ENCODE measurements around the gene WWP2.
A peak's percentile ranks its signal among the peaks of the same experiment; 100 is the strongest.

The WWP2 gene

GRCh38 chr16:69859105-69859989 lies 97.2 kb downstream of the WWP2 start:
- TF ChIP-seq RAD21 (IDR thresholded peaks at IDR 0.05; ENCODE audit: low read depth): peak; percentile 48
- no peak for TF ChIP-seq TEAD4 (IDR thresholded peaks at IDR 0.05)
- no peak for TF ChIP-seq CREB1 (IDR thresholded peaks at IDR 0.05; ENCODE audit: low read depth)
- no peak for TF ChIP-seq YY1 (IDR thresholded peaks at IDR 0.05; ENCODE audit: low read depth)

GRCh38 chr16:69860233-69861231 lies 98.4 kb downstream of the WWP2 start:
- no peak for TF ChIP-seq NFIC (IDR thresholded peaks at IDR 0.05)
- TF ChIP-seq TCF12 (IDR thresholded peaks at IDR 0.05; ENCODE audit: low read depth): no peak
- TF ChIP-seq, protein P1, sequence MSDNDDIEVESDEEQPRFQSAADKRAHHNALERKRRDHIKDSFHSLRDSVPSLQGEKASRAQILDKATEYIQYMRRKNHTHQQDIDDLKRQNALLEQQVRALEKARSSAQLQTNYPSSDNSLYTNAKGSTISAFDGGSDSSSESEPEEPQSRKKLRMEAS (IDR thresholded peaks at IDR 0.05): no peak
- TF ChIP-seq FOXM1 (IDR thresholded peaks at IDR 0.05; ENCODE audit: borderline replicate concordance, low read depth): no peak
- no peak for TF ChIP-seq EGR1 (IDR thresholded peaks at IDR 0.05)
- TF ChIP-seq, protein P2, sequence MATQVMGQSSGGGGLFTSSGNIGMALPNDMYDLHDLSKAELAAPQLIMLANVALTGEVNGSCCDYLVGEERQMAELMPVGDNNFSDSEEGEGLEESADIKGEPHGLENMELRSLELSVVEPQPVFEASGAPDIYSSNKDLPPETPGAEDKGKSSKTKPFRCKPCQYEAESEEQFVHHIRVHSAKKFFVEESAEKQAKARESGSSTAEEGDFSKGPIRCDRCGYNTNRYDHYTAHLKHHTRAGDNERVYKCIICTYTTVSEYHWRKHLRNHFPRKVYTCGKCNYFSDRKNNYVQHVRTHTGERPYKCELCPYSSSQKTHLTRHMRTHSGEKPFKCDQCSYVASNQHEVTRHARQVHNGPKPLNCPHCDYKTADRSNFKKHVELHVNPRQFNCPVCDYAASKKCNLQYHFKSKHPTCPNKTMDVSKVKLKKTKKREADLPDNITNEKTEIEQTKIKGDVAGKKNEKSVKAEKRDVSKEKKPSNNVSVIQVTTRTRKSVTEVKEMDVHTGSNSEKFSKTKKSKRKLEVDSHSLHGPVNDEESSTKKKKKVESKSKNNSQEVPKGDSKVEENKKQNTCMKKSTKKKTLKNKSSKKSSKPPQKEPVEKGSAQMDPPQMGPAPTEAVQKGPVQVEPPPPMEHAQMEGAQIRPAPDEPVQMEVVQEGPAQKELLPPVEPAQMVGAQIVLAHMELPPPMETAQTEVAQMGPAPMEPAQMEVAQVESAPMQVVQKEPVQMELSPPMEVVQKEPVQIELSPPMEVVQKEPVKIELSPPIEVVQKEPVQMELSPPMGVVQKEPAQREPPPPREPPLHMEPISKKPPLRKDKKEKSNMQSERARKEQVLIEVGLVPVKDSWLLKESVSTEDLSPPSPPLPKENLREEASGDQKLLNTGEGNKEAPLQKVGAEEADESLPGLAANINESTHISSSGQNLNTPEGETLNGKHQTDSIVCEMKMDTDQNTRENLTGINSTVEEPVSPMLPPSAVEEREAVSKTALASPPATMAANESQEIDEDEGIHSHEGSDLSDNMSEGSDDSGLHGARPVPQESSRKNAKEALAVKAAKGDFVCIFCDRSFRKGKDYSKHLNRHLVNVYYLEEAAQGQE (IDR thresholded peaks at IDR 0.05; ENCODE audit: low read depth): no peak
- no peak for TF ChIP-seq USF1 (IDR thresholded peaks at IDR 0.05)
- TF ChIP-seq CEBPB (IDR thresholded peaks at IDR 0.05): no peak
- TF ChIP-seq TEAD4 (IDR thresholded peaks at IDR 0.05): no peak
- no peak for TF ChIP-seq ZBTB7A (IDR thresholded peaks at IDR 0.05; ENCODE audit: low read depth)
- no peak for TF ChIP-seq TAF1 (IDR thresholded peaks at IDR 0.05; ENCODE audit: low read depth)
- TF ChIP-seq EP300 (IDR thresholded peaks at IDR 0.05; ENCODE audit: borderline replicate concordance): no peak
- no peak for TF ChIP-seq YY1 (IDR thresholded peaks at IDR 0.05; ENCODE audit: low read depth)
- TF ChIP-seq RAD21 (IDR thresholded peaks at IDR 0.05; ENCODE audit: low read depth): no peak
- no peak for TF ChIP-seq CREB1 (IDR thresholded peaks at IDR 0.05; ENCODE audit: low read depth)

DNA sequence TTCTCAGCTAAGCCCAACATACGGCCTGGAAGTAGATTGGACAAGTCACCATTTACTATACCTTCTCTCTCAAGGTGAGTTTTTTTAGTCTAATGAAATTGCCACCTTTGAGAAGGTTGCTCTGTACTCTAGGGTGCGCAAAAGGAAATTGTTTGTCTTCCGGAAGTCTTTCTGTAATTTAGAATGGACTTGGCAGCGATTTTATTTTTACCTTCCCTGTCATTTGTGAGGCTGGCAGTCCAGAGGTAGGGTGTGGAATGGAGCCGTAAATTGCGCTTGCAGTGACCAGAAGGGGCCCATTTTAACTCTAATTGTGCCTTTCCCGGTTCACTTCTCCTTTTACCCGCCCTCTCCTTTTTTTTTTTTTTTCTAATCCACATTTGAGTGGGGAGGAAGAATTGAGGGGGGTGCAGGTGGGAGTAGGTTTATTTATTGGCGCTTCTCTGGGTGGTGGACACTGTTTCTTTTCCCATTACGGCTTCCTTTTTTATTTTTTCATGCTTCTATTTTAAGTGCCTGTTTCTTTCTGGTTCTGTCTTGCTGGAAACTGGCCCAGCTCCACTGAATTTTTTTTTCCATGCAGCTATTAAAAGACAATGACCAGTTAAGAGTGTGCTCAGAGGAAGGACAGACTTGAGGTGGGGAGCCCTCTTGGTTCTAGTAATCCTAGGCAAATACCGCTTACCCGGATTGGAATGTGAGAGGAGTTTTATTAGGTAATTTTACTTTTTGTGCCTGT lies 99.3 kb downstream of the WWP2 start:
- no peak for TF ChIP-seq CEBPB (IDR thresholded peaks at IDR 0.05)
- no peak for TF ChIP-seq TEAD4 (IDR thresholded peaks at IDR 0.05)
- no peak for TF ChIP-seq CREB1 (IDR thresholded peaks at IDR 0.05; ENCODE audit: low read depth)
- TF ChIP-seq RAD21 (IDR thresholded peaks at IDR 0.05; ENCODE audit: low read depth): no peak
- no peak for TF ChIP-seq EGR1 (IDR thresholded peaks at IDR 0.05)
- no peak for TF ChIP-seq FOXM1 (IDR thresholded peaks at IDR 0.05; ENCODE audit: borderline replicate concordance, low read depth)
- TF ChIP-seq EP300 (IDR thresholded peaks at IDR 0.05; ENCODE audit: borderline replicate concordance): no peak
- TF ChIP-seq YY1 (IDR thresholded peaks at IDR 0.05; ENCODE audit: low read depth): no peak
- TF ChIP-seq, protein P2 (IDR thresholded peaks at IDR 0.05; ENCODE audit: low read depth): no peak
- TF ChIP-seq, protein P1 (IDR thresholded peaks at IDR 0.05): no peak
- TF ChIP-seq USF1 (IDR thresholded peaks at IDR 0.05): no peak
- TF ChIP-seq NFIC (IDR thresholded peaks at IDR 0.05): no peak
- TF ChIP-seq TCF12 (IDR thresholded peaks at IDR 0.05; ENCODE audit: low read depth): no peak
- TF ChIP-seq TAF1 (IDR thresholded peaks at IDR 0.05; ENCODE audit: low read depth): no peak
- TF ChIP-seq ZBTB7A (IDR thresholded peaks at IDR 0.05; ENCODE audit: low read depth): no peak

DNA sequence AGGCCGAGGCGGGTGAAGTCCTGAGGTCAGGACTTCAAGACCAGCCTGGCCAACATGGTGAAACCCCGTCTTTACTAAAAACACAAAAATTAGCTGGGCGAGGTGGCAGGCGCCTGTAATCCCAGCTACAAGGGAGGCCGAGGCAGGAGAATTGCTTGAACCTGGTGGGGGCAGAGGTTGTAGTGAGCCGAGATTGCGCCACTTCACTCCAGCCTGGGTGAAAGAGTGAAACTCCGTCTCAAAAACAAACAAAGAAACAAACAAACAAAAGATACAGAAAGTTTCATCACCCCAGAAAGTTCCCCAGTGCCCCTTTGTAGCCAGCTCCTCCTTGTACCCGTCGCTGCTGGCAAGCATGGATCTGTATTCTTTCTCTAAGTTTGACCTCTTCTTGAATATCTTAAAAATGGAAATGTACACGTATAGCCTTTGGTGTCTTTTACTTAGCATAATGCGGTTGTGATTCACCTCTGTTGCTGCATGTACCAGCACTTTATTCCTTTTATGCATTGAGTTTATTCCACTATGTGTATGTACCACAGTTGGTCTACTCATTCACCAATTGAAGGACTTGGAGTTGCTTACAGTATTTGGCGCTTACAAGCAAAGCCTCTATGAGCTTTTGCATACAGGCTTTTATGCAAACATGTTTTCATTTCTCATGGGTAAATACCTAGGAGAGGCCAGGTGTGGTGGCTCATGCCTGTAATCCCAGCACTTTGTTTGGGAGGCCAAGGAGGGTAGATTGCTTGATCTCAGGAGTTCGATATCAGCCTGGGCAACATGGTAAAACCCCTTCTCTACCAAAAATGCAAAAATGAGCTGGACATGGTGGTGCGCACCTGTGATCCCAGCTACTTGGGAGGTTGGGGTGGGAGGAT lies 101.5 kb downstream of the WWP2 start:
- TF ChIP-seq FOXM1 (IDR thresholded peaks at IDR 0.05; ENCODE audit: borderline replicate concordance, low read depth): no peak
- no peak for TF ChIP-seq TAF1 (IDR thresholded peaks at IDR 0.05; ENCODE audit: low read depth)
- no peak for TF ChIP-seq ZBTB7A (IDR thresholded peaks at IDR 0.05; ENCODE audit: low read depth)
- TF ChIP-seq, protein P1 (IDR thresholded peaks at IDR 0.05): no peak
